K562 (cell line): ENCODE data around the gene SLC4A2. TPM values are rescaled to one million over a fixed set of nuclear protein-coding genes. Genes with fewer than 3 reads are reported as not detected.

Experiments used
- CHD7 ChIP-seq: fragments of 200-600 bp; sonication (generic); IDR thresholded peaks from one replicate; pipeline ENCODE4 v1.6.1; 2012; ENCODE audit warnings: mild to moderate bottlenecking, low read depth, low read length, inconsistent platforms
- HMGN3 ChIP-seq: IDR thresholded peaks from 2 replicates; pipeline ENCODE4 v1.6.1; 2011; ENCODE audit warnings: borderline replicate concordance, low read depth, mild to moderate bottlenecking, mixed read lengths, low read length; ENCODE audit not compliant: insufficient read length; ENCODE audit errors: extremely low read depth
- MAZ ChIP-seq, 2 experiments: fragments of 450-650 bp in 1 of 2; sonication (generic) in 1 of 2; formaldehyde crosslinking; IDR thresholded peaks in 1 of 2; conservative IDR thresholded peaks in 1 of 2; 2 replicates each; pipeline versions ENCODE4 v1.4.0 to v1.5.0; 2020; ENCODE audit warnings: mild to moderate bottlenecking in 1 of 2, missing genetic modification reagents in 1 of 2
- PRPF4 ChIP-seq: fragments of 200-400 bp; formaldehyde crosslinking; IDR thresholded peaks from one replicate; pipeline ENCODE4 v1.6.1; 2017; ENCODE audit warnings: low read length, low read depth, mild to moderate bottlenecking; ENCODE audit not compliant: insufficient read depth, poor library complexity, severe bottlenecking
- RBM25 ChIP-seq: fragments of 200-400 bp; formaldehyde crosslinking; IDR thresholded peaks from 2 replicates; pipeline ENCODE4 v1.6.1; 2018; ENCODE audit warnings: low read length, low read depth, moderate library complexity; ENCODE audit not compliant: severe bottlenecking
- RREB1 ChIP-seq: fragments of 250-450 bp; sonication (Bioruptor Pico); IDR thresholded peaks from 2 replicates; pipeline ENCODE4 v1.4.0; 2020
- ZFP30 ChIP-seq: fragments of 250-450 bp; sonication (Bioruptor Pico); IDR thresholded peaks from 2 replicates; pipeline ENCODE4 v1.8.0; 2022; ENCODE audit warnings: moderate library complexity, mild to moderate bottlenecking, inconsistent platforms, borderline replicate concordance
- ZSCAN29 ChIP-seq: fragments of 450-650 bp; IDR thresholded peaks from 2 replicates; pipeline ENCODE4 v1.6.1; 2017
- polyA plus RNA-seq, 8 experiments: library from polyadenylated mRNA; depleted of rRNA in 4 of 8; stranded (reverse) in 5 of 8; unstranded in 3 of 8; fragments of >200 nt; fragmentation: Nextera tagmentation in 2 of 8; fragmentation: Illumina TruSeq in 1 of 8; extraction: Ambion mirVana in 2 of 8; extraction: Trizol in 1 of 8; gene quantifications; 2 replicates each; pipeline versions ENCODE4 v1.2.1 to v1.2.3, GENCODE V29; 2011 to 2014; ENCODE audit warnings: inconsistent platforms in 1 of 8, missing spikeins in 1 of 8
- total RNA-seq, 7 experiments: library from RNA; depleted of rRNA in 6 of 7; stranded (reverse); fragments of >200 nt in 6 of 7; fragmentation: Illumina TruSeq in 2 of 7; extraction: Trizol in 2 of 7; gene quantifications; 2 replicates each; pipeline versions ENCODE4 v1.2.1 to v1.2.3, GENCODE V29; 2011 to 2021; ENCODE audit warnings: low replicate concordance in 1 of 7

Gene SLC4A2
- total and polyA plus RNA-seq, 9 of the 15 experiments (the other 6 are each of a cell fraction or from before 2014, with no cell fraction given), result 11.4 to 375 (median 130) TPM

GRCh38 chr7:151057989-151058780 is 1.2 kb upstream of the SLC4A2 start (continued):
- TF ChIP-seq CHD7 (no peak), PRPF4 (no peak), RBM25 (no peak), MAZ (CRISPR knock-in tag; conservative IDR thresholded peaks at IDR 0.05 in 1 of 2, IDR thresholded peaks at IDR 0.05 in 1 of 2) (peak; percentile 83 to 97), ZFP30 (no peak), ZSCAN29 (no peak), RREB1 (CRISPR knock-in tag) (0 out of 2 replicates have a peak, but pooled peaks have one; percentile 35), HMGN3 (peak; percentile 88)
